Measurements from ENCODE around the gene POP5.

DNA sequence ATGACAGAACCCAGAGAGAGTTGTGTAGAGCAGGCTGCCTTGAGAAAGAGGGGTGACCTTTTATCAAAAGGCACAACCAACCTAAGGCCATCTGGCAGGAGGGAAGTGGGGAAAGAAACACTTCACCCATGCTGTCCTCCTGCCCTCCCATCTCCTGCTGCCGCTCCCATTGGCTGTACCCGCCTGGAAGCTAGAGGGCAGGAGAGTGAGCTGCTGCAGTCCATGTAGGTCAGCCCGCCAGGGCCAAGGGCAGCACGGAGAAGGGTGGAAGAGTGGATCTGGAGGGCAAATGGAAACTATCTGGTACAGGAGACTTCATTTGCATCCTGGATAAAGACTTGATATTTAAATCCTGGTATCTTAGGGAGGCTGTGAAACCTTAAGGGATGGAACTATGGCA, 47.7 kb upstream of the POP5 start:
- no peak for TF ChIP-seq YY1 (IDR thresholded peaks at IDR 0.05; ENCODE audit: insufficient read depth, insufficient read length)
- TF ChIP-seq ZNF274 (IDR thresholded peaks at IDR 0.05; ENCODE audit: low read depth, low read length) = no peak
- TF ChIP-seq SUZ12 (IDR thresholded peaks at IDR 0.05; ENCODE audit: extremely low read depth, insufficient read depth, insufficient read length) = no peak

All from NT2/D1 (cell line).